ENCODE data around the gene ASAP3. TPM values are rescaled to one million over a fixed set of nuclear protein-coding genes. Genes with fewer than 3 reads are reported as not detected.

Gene ASAP3
- polyA plus RNA-seq (2013, experiment 1 of 2): 22.0 TPM
- polyA plus RNA-seq (2013, experiment 2 of 2): 28.3 TPM

- peak within 1 kb of the TSS; percentile 83 for H3K9ac ChIP-seq (ENCODE audit: low read depth, low read length)
- H3K36me3 ChIP-seq (ENCODE audit: insufficient read depth, low read length): no peaks in the 10 kb centered on the region
- peaks cover 4% of the 10 kb centered on the region for H3K4me1 ChIP-seq (ENCODE audit: insufficient read depth, low read length)
- WGBS: under 1% methylated on average over 84 of the region's 84 CpGs
- H3K9me3 ChIP-seq (ENCODE audit: insufficient read depth, low read depth, low read length): no peaks in the 10 kb centered on the region
- H3K27me3 ChIP-seq (ENCODE audit: insufficient read depth, low read length): peaks cover 29% of the 10 kb centered on the region; the same call in 1 of the 2 replicates
- peak within 1 kb of the TSS; percentile 83 for H3K4me3 ChIP-seq (ENCODE audit: low read length)
- H3K27ac ChIP-seq (ENCODE audit: low read depth, low read length): peak within 1 kb of the TSS; percentile 66; the same call in 1 of the 2 replicates
Observed at GRCh38 chr1:23483321-23484252, at the start of gene ASAP3. Gene ASAP3, minus strand, starts transcription at chr1:23484179. Its CDS starts 46 bp downstream, at chr1:23484133.

- Histone ChIP-seq H3K4me3 (ENCODE audit: low read length) (no peak overlapping the region), H3K9ac (ENCODE audit: low read depth, low read length) (no peak overlapping the region), H3K27ac (ENCODE audit: low read depth, low read length) (no peak overlapping the region), H3K36me3 (ENCODE audit: insufficient read depth, low read length) (no peaks in the 10 kb centered on the region), H3K4me1 (ENCODE audit: insufficient read depth, low read length) (peaks cover 9% of the 10 kb centered on the region), H3K27me3 (ENCODE audit: insufficient read depth, low read length) (peaks cover 34% of the 10 kb centered on the region), H3K9me3 (ENCODE audit: insufficient read depth, low read depth, low read length) (no peaks in the 10 kb centered on the region)
- WGBS: 93% methylated on average over 6 of the region's 6 CpGs
Observed at GRCh38 chr1:23533246-23534023, 49.5 kb upstream of the ASAP3 start.

- Histone ChIP-seq H3K36me3 (ENCODE audit: insufficient read depth, low read length) (no peaks in the 10 kb centered on the region), H3K27ac (ENCODE audit: low read depth, low read length) (peak overlapping the region; percentile 47; the same call in 1 of the 2 replicates), H3K4me3 (ENCODE audit: low read length) (peak overlapping the region; percentile 43), H3K27me3 (ENCODE audit: insufficient read depth, low read length) (peaks cover 34% of the 10 kb centered on the region), H3K9ac (ENCODE audit: low read depth, low read length) (peak overlapping the region; percentile 58), H3K4me1 (ENCODE audit: insufficient read depth, low read length) (peaks cover 9% of the 10 kb centered on the region), H3K9me3 (ENCODE audit: insufficient read depth, low read depth, low read length) (no peaks in the 10 kb centered on the region)
- WGBS: 32% methylated on average over 5 of the region's 5 CpGs
Observed at GRCh38 chr1:23531562-23532094, 47.6 kb upstream of the ASAP3 start.

GRCh38 chr1:23530747-23531561 lies 47.0 kb upstream of the ASAP3 start, which contains the start of gene E2F2:
Gene E2F2, minus strand, starts transcription at chr1:23531233. Its CDS starts 440 bp downstream, at chr1:23530793.
- WGBS: under 1% methylated on average over 84 of the region's 85 CpGs
- H3K4me1 ChIP-seq (ENCODE audit: insufficient read depth, low read length): peaks cover 12% of the 10 kb centered on the region
- peak within 1 kb of the TSS; percentile 73 for H3K9ac ChIP-seq (ENCODE audit: low read depth, low read length)
- peak within 1 kb of the TSS; percentile 70; the same call in 1 of the 2 replicates for H3K27ac ChIP-seq (ENCODE audit: low read depth, low read length)
- H3K9me3 ChIP-seq (ENCODE audit: insufficient read depth, low read depth, low read length): no peaks in the 10 kb centered on the region
- H3K27me3 ChIP-seq (ENCODE audit: insufficient read depth, low read length): peaks cover 34% of the 10 kb centered on the region
- H3K4me3 ChIP-seq (ENCODE audit: low read length): peak within 1 kb of the TSS; percentile 58
- H3K36me3 ChIP-seq (ENCODE audit: insufficient read depth, low read length): no peaks in the 10 kb centered on the region

- H3K4me1 ChIP-seq (ENCODE audit: insufficient read depth, low read length): peaks cover 19% of the 10 kb centered on the region
- H3K9ac ChIP-seq (ENCODE audit: low read depth, low read length): peak overlapping the region; percentile 73
- peak overlapping the region; percentile 58 for H3K4me3 ChIP-seq (ENCODE audit: low read length)
- peaks cover 34% of the 10 kb centered on the region for H3K27me3 ChIP-seq (ENCODE audit: insufficient read depth, low read length)
- H3K9me3 ChIP-seq (ENCODE audit: insufficient read depth, low read depth, low read length): no peaks in the 10 kb centered on the region
- H3K36me3 ChIP-seq (ENCODE audit: insufficient read depth, low read length): no peaks in the 10 kb centered on the region
- H3K27ac ChIP-seq (ENCODE audit: low read depth, low read length): no peak overlapping the region
- WGBS: 16% methylated on average over 22 of the region's 22 CpGs
Observed at GRCh38 chr1:23530087-23530746, 46.2 kb upstream of the ASAP3 start.

- Histone ChIP-seq H3K4me3 (ENCODE audit: low read length) (peak overlapping the region; percentile 58; the same call in 1 of the 2 replicates), H3K27me3 (ENCODE audit: insufficient read depth, low read length) (peaks cover 34% of the 10 kb centered on the region), H3K27ac (ENCODE audit: low read depth, low read length) (no peak overlapping the region), H3K4me1 (ENCODE audit: insufficient read depth, low read length) (peaks cover 25% of the 10 kb centered on the region), H3K9ac (ENCODE audit: low read depth, low read length) (no peak overlapping the region), H3K36me3 (ENCODE audit: insufficient read depth, low read length) (no peaks in the 10 kb centered on the region), H3K9me3 (ENCODE audit: insufficient read depth, low read depth, low read length) (no peaks in the 10 kb centered on the region)
- WGBS: 76% methylated on average over 8 of the region's 8 CpGs
Observed at GRCh38 chr1:23529146-23530086, 45.4 kb upstream of the ASAP3 start.

GRCh38 chr1:23528250-23528978 lies 44.4 kb upstream of the ASAP3 start:
- Histone ChIP-seq H3K4me1 (ENCODE audit: insufficient read depth, low read length) (peaks cover 25% of the 10 kb centered on the region), H3K9ac (ENCODE audit: low read depth, low read length) (no peak overlapping the region), H3K27ac (ENCODE audit: low read depth, low read length) (no peak overlapping the region), H3K9me3 (ENCODE audit: insufficient read depth, low read depth, low read length) (no peaks in the 10 kb centered on the region), H3K4me3 (ENCODE audit: low read length) (no peak overlapping the region), H3K36me3 (ENCODE audit: insufficient read depth, low read length) (no peaks in the 10 kb centered on the region), H3K27me3 (ENCODE audit: insufficient read depth, low read length) (peaks cover 30% of the 10 kb centered on the region)
- WGBS: 79% methylated on average over 9 of the region's 9 CpGs

- no peak overlapping the region for H3K4me3 ChIP-seq (ENCODE audit: low read length)
- H3K36me3 ChIP-seq (ENCODE audit: insufficient read depth, low read length): no peaks in the 10 kb centered on the region
- H3K9ac ChIP-seq (ENCODE audit: low read depth, low read length): no peak overlapping the region
- 88% methylated on average over 6 of the region's 6 CpGs for WGBS
- peaks cover 25% of the 10 kb centered on the region for H3K4me1 ChIP-seq (ENCODE audit: insufficient read depth, low read length)
- no peak overlapping the region for H3K27ac ChIP-seq (ENCODE audit: low read depth, low read length)
- H3K9me3 ChIP-seq (ENCODE audit: insufficient read depth, low read depth, low read length): no peaks in the 10 kb centered on the region
- H3K27me3 ChIP-seq (ENCODE audit: insufficient read depth, low read length): peaks cover 28% of the 10 kb centered on the region
Observed at GRCh38 chr1:23527900-23528249, 43.9 kb upstream of the ASAP3 start.

- no peaks in the 10 kb centered on the region for H3K36me3 ChIP-seq (ENCODE audit: insufficient read depth, low read length)
- no peak overlapping the region for H3K27ac ChIP-seq (ENCODE audit: low read depth, low read length)
- peaks cover 25% of the 10 kb centered on the region for H3K4me1 ChIP-seq (ENCODE audit: insufficient read depth, low read length)
- H3K9me3 ChIP-seq (ENCODE audit: insufficient read depth, low read depth, low read length): no peaks in the 10 kb centered on the region
- peaks cover 24% of the 10 kb centered on the region for H3K27me3 ChIP-seq (ENCODE audit: insufficient read depth, low read length)
- H3K9ac ChIP-seq (ENCODE audit: low read depth, low read length): no peak overlapping the region
- WGBS: 92% methylated on average over 7 of the region's 7 CpGs
- no peak overlapping the region for H3K4me3 ChIP-seq (ENCODE audit: low read length)
Observed at GRCh38 chr1:23527366-23527765, 43.4 kb upstream of the ASAP3 start.

Data from HUES64 (cell line).